ENCODE measurements around the gene C19orf44.

Gene C19orf44

GRCh38 chr19:16566702-16567101 is 70.5 kb downstream of the C19orf44 start:
- peaks cover 21% of the 10 kb centered on the region for H3K4me1 Mint-ChIP-seq
- TF ChIP-seq CTCF (IDR thresholded peaks at IDR 0.05) = no peak
- peaks cover 38% of the 10 kb centered on the region for H3K36me3 Mint-ChIP-seq (ENCODE audit: low read depth)
- H3K9me3 Mint-ChIP-seq = no peaks in the 10 kb centered on the region
- no peaks in the 10 kb centered on the region for H3K27me3 Mint-ChIP-seq (ENCODE audit: low read depth, poor library complexity)
- H3K4me3 Mint-ChIP-seq = no peak overlapping the region
- no peak for DNase-seq
- no peak overlapping the region for H3K27ac Mint-ChIP-seq

GRCh38 chr19:16569609-16570320 is 73.6 kb downstream of the C19orf44 start:
- DNase-seq = no peak
- peaks cover 42% of the 10 kb centered on the region for H3K4me1 Mint-ChIP-seq
- no peaks in the 10 kb centered on the region for H3K9me3 Mint-ChIP-seq
- H3K27ac Mint-ChIP-seq = peak overlapping the region; percentile 42
- H3K36me3 Mint-ChIP-seq (ENCODE audit: low read depth) = peaks cover 20% of the 10 kb centered on the region
- no peaks in the 10 kb centered on the region for H3K27me3 Mint-ChIP-seq (ENCODE audit: low read depth, poor library complexity)
- peak overlapping the region; percentile 50 for H3K4me3 Mint-ChIP-seq
- no peak for TF ChIP-seq CTCF (IDR thresholded peaks at IDR 0.05)
